Occipital lobe (tissue), 2 donors: Measurements from ENCODE around the gene GPHA2. TPM values are rescaled to one million over a fixed set of nuclear protein-coding genes. Genes with fewer than 3 reads are reported as not detected.
A peak's percentile ranks its signal among the peaks of the same experiment; 100 is the strongest.

ENCODE experiments used
- DNase-seq: peaks from one replicate; lab custom pipeline; 2025; lab: John Stamatoyannopoulos, UW
- total RNA-seq: library from RNA; depleted of rRNA; stranded (reverse); fragments of >200 nt; gene quantifications from one replicate; pipeline ENCODE4 v1.2.3, GENCODE V29; 2014

Gene GPHA2
- total RNA-seq, 1 donor from 2014 or later: not detected

GRCh38 chr11:64930340-64930739 lies 5.4 kb downstream of the GPHA2 start:
- DNase-seq: no peak

DNA sequence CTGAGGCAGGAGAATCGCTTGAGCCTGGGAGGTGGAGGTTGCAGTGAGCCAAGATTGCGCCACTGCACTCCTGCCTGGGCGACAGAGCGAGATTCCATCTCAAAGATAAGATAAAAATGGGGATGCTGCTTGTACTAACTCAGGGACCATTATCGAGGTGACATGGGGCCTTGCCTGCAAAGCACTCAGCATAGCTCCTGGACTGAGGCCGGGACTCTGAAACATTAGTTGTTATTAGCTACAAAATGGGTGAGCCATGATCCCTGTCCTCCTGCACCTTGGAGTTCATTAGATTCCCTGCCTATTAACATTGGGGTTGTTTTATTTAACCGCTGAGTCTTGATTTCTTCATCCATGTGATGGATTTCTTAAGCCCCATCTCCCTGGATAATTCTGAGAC lies 6.1 kb downstream of the GPHA2 start:
- no peak for DNase-seq

DNA sequence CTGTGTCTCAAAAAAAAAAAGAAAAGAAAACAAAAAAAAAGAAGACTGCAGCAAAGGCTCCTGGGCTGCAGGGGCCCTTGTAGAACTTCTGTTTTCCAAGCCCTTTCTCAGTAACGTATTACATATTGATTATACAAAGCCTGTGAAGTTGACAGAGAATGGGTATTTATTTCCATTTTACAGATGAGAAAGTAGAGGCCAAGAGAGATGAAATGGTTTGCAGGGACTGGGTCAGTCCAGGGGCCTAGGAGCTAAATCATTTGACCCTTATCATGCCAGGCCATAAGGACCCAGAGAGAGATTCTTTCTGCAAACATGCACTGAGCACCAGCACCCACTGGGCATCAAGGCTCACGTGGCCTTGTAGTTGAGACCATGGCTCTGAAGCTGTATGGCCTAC lies 6.7 kb downstream of the GPHA2 start:
- no peak for DNase-seq

DNA sequence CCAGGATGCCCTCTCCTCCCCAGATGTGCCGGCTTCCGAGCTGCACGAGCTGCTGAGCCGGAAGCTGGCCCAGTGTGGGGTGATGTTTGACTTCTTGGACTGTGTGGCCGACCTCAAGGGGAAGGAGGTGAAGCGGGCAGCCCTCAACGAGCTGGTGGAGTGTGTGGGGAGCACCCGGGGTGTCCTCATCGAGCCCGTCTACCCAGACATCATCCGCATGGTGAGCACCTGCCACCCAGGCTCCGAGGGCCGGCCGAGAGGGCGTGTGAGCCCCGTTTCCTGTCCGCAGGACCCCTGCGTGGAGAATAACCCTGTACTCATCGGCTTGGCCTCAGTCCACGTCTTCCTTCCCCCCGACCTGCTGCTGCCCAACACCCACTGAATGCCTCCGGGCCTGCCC lies 9.0 kb downstream of the GPHA2 start:
- DNase-seq: no peak

DNA sequence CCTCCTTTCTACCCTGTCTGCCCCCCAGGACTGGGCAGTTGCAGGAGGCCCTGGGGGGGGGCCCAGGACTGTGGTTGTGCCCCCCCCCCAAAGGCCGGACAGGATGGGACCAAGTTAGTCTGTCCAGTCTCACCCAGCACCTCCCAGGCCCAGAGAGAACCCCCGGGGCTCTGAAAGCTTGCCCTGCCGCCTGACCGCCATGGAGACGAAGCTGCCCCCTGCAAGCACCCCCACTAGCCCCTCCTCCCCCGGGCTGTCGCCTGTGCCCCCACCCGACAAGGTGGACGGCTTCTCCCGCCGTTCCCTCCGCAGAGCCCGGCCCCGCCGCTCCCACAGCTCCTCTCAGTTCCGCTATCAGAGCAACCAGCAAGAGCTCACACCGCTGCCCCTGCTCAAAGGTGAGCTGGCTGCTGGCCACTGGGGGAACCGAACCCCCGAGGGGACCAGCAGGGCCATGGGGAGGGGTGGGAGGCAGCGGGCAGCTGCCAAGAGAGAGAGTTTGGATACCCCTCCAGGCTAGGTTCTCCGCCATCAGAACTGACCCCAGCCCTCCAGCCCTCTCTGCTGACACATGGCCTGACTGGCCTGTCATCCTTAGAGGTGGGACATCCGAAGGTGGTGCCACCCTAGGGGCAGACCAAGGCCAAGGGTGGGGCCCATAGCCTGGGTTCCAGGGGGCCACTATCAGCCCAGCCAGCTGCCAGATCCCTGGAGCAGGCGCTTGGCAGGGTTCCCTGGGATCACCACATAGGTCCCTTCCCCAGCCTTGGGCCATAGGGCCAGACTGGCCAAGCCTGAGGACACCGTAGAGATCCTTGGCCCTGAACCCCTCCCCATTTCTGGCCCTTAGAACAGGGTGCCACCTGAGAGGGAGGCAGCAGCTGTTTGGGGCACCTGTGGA lies 9.9 kb downstream of the GPHA2 start:
- no peak for DNase-seq

DNA sequence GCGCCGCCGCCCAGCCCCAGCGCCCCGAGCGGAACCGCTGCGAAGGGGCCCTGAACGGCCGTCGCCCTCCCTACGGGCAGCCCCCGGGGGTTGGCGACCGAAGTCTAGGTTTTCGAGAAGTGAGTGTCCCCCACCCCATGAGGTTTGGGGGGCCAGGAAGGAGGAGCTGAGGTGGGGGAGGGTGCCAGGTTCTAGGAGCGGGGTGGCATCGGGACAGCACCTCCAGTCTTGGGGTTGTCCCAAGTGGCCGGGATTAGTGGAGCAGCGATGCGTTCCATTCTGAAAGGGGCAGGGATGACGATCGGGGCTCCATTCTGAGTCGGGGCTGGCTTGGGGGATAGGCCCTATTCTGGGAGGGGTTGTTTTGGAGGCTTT lies 10.8 kb downstream of the GPHA2 start:
- DNase-seq: no peak

- DNase-seq: peak; percentile 93
Measured at GRCh38 chr11:64923944-64924909, 11.5 kb downstream of the GPHA2 start, which contains the start of gene PPP2R5B. Gene PPP2R5B (plus strand): TSS chr11:64924689. CDS start chr11:64925735, 1,046 bp downstream.

- DNase-seq: no peak
Measured at GRCh38 chr11:64923151-64923661, 12.5 kb downstream of the GPHA2 start.

DNA sequence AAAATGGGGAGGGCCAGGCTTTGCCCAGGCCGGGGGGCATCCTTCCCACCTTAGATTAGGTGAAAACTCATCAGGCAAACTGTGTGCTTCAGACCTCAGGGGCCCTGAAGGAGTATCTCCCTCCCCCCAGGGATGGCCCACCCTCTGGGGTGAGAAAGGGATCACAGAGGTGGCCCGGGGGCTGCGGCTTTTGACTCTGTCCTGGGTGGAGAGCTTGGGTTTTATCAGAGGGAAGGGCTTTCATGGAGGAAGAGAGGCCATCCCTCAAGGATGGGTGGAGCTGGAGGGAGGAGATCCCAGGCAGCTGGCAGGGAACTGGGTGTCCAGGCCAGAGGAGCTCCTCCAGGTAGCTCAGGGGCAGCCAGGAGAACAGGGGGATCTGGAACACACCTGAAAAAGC lies 14.3 kb downstream of the GPHA2 start:
- no peak for DNase-seq

- DNase-seq: no peak
Measured at GRCh38 chr11:64920124-64920523, 15.6 kb downstream of the GPHA2 start.

DNA sequence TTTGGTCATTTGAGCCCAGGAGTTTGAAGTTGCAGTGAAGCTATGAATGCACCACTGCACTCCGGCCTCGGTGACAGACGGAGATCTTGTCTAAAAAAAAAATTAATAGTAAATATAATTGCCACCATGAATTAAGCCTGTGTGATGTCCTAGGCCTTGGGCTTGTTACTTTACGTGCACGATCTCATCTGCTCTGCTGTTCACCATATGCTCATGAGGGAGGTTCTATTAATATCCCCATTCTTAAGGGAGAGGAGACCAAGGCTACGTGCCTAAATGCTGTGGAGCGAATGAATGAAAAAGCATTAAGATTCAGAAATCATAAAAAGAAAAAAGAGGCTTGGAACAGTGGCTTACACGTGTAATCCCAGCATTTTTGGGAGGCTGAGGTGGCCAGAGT lies 16.1 kb downstream of the GPHA2 start:
- DNase-seq: no peak

DNA sequence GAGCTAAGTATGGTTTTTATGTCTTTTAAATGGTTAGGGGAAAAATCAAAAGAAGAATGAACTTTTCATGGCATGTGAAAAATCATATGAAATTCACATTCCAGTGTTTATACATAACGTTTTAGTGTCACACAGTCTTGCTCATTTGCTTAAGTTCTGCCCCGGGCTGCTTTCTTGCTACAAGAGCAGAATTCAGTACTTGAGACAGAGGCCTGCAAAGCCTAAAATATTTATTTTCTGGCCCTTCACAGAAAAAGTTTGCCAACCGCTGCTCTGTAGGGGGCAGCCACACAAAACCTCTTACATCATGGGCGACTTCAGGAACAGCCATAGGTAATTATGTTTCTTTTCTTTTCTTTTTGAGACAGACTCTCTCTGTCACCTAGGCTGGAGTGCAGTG lies 17.7 kb downstream of the GPHA2 start:
- no peak for DNase-seq

DNA sequence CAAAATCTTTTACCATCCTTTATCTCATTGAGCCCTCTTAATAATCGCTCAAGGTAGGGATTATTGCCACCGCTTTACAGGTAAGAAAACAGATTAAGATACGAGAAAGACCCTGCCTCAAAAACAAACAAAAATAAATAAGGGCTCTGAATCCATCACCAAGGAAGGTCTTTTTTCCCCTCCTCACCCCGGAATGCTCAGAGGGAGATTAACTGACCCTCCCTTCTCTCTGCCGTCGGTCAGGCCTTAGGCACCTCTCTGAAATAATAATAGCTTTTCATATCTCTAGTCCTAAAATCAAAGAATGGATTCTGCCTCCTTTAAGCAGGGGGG lies 18.1 kb downstream of the GPHA2 start:
- DNase-seq: no peak

DNA sequence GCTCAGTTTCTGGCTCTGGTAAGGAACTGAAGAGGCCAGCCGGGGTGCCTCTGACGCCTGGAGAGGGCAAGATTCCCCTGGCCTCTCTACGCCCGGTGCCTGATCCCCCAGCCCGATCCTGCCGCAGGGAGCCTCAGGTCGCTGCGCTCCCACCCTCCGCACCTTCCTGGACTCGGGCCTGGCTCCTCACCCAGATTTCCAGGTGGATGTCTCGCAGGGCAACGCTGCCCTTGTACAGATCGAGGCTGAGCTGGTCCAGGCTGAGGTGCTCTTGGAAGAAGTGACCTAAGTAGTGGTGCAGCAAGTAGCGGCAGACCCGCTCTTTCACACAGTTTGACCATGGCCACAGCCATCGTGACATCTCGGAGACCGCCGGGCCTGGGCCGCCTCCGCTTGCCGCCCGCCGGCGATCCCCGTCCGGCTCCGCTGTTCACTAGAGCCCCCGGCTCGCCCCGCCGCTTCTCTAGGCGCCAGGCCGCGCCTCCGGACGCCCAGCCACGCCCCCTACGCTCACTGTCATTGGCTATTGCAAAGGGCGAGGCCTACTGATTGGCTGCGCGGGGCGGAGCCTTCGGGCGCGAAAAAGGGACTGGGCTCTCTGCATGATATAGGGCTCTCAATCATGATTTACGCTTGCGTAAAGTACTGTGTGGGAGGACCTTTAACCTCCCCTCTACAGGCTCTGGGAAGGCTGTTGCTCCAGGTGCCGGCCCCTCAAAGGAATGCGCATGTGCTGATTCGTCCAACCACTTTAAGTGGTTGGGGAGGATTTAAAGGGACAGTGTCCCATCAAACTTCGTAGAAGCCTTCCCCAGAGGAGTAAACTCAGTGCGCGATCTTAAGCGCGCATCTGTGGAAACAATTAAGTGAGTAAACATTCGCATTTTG lies 18.7 kb downstream of the GPHA2 start, which contains the start of gene ATG2A:
Gene ATG2A (minus strand): TSS at position 435 of the 888 bp plus-strand sequence. CDS start 74 bp downstream, at position 361.
- peak; percentile 97 for DNase-seq

DNA sequence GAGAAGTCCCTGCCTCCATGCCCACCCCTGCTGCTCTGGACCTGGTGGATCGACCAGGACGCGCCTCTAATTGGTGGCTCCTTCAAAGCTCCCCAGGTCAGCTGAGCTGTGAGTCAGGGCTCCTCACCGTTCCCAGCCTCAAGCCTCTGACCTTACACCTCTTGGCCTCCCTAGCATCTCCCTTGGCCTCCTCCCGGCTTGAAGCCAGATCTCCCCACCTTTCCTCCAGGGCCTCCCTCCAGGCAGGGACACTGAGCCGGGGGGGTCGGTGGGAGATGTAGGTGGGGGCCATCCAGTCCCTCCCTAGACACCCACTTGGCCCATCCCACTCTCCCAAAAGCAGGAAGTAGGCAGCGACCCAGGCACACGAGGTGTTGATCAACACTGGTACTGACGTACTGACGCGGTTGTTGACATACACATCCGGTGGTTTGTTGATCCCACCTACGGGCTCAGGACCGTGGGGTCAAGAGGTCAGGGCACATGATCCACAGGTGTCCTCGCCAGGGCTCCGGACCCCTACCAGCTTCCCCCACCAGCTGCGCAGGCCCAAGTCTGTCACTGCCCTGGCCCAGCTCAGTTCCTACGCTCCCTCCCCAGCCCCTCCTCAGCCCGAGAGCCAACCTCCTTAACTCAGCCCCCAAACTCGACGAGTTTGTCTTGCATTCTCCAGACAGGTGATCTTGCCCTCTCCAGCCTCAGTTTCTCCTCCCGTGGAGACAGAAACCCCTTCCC lies 19.5 kb downstream of the GPHA2 start:
- DNase-seq: no peak

- no peak for DNase-seq
Measured at GRCh38 chr11:64915376-64915887, 20.3 kb downstream of the GPHA2 start.

- DNase-seq: no peak
Measured at GRCh38 chr11:64914123-64914522, 21.6 kb downstream of the GPHA2 start.

GRCh38 chr11:64913171-64913727 lies 22.4 kb downstream of the GPHA2 start:
- no peak for DNase-seq

DNA sequence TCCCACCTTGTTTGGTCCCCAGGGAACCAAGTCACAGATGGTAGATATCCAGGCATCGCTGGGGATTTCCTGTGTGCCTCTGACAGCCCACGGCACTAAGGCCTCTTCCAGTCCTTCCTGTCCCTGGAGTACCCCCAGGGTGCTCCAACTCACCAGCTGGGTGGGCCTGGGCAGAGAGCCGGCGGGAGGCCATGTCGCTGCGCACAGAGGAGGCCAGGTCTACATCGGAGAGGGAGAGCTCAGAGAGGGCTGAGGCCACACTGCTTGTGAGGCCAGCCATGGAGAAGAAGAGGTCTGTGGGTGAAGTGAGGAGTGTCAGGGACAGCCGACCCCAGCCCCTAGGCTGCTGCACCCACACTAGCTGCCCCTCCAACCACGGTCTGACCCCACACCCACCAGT lies 24.0 kb downstream of the GPHA2 start:
- no peak for DNase-seq

GRCh38 chr11:64911142-64911541 lies 24.6 kb downstream of the GPHA2 start:
- no peak for DNase-seq
